Endothelial cell (in vitro differentiated cells): ENCODE results near the gene TBC1D22A. TPM values are rescaled to one million over a fixed set of nuclear protein-coding genes. Genes with fewer than 3 reads are reported as not detected.

Experiments used
- DNase-seq: peaks from one replicate; pipeline ENCODE4 v3.0.0; 2021; ENCODE audit warnings: low spot score
- H3K27ac Mint-ChIP-seq: one replicate; pipeline ENCODE4 v1.8.0; 2021; ENCODE audit warnings: mixed read lengths, inconsistent platforms; ENCODE audit not compliant: unreplicated experiment
- H3K27me3 Mint-ChIP-seq: one replicate; pipeline ENCODE4 v1.8.0; 2021; ENCODE audit warnings: mild to moderate bottlenecking, moderate library complexity, mixed read lengths, inconsistent platforms; ENCODE audit not compliant: unreplicated experiment
- H3K36me3 Mint-ChIP-seq: one replicate; pipeline ENCODE4 v1.8.0; 2021; ENCODE audit warnings: mild to moderate bottlenecking, low read depth, mixed read lengths, inconsistent platforms; ENCODE audit not compliant: unreplicated experiment
- H3K4me1 Mint-ChIP-seq: one replicate; pipeline ENCODE4 v1.8.0; 2021; ENCODE audit warnings: mild to moderate bottlenecking, mixed read lengths, inconsistent platforms; ENCODE audit not compliant: unreplicated experiment
- H3K4me3 Mint-ChIP-seq: one replicate; pipeline ENCODE4 v1.8.0; 2021; ENCODE audit warnings: mild to moderate bottlenecking, mixed read lengths, inconsistent platforms; ENCODE audit not compliant: unreplicated experiment
- H3K9me3 Mint-ChIP-seq: one replicate; pipeline ENCODE4 v1.8.0; 2021; ENCODE audit warnings: mixed read lengths, inconsistent platforms; ENCODE audit not compliant: unreplicated experiment
- total RNA-seq: library from RNA; stranded (reverse); fragmentation: NEBNext Ultra II Directional; extraction: Animal tissue kit (Norgen Biotek cat#: 25700); gene quantifications from one replicate; pipeline ENCODE4 v1.2.1, GENCODE V29; 2021; ENCODE audit not compliant: unreplicated experiment
- TF ChIP-seq, protein P1 (sequence below): fragments of 200-600 bp; sonication (generic); IDR thresholded peaks from one replicate; pipeline ENCODE4 v1.5.0; 2021; ENCODE audit warnings: antibody characterized with exemption; ENCODE audit not compliant: unreplicated experiment

TBC1D22A gene
- total RNA-seq, 1 donor from 2014 or later: 25.3 TPM

DNA sequence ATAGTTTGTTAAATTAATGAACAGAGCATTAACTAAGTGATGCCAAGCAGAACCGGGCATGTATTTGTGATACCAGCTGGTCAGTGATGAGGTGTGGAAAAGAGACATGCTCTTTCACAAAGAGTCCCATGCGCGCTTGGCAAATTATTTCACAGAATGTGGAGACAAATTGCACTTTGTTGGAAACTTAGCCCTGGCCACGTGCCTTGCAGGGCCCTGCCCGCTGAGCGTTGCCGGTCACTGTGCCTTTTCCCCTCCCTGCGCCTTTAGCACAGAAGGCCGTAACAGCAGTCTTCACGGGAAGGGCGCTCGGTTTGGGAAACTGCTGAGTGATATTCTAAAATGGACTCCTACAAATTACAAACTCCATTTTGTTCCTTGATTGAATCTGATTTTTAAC, 235.9 kb downstream of the TBC1D22A start:
- no peak overlapping the region for H3K4me3 Mint-ChIP-seq
- no peaks in the 10 kb centered on the region for H3K36me3 Mint-ChIP-seq
- peaks cover 4% of the 10 kb centered on the region for H3K27me3 Mint-ChIP-seq
- H3K9me3 Mint-ChIP-seq: no peaks in the 10 kb centered on the region
- TF ChIP-seq, protein P1, sequence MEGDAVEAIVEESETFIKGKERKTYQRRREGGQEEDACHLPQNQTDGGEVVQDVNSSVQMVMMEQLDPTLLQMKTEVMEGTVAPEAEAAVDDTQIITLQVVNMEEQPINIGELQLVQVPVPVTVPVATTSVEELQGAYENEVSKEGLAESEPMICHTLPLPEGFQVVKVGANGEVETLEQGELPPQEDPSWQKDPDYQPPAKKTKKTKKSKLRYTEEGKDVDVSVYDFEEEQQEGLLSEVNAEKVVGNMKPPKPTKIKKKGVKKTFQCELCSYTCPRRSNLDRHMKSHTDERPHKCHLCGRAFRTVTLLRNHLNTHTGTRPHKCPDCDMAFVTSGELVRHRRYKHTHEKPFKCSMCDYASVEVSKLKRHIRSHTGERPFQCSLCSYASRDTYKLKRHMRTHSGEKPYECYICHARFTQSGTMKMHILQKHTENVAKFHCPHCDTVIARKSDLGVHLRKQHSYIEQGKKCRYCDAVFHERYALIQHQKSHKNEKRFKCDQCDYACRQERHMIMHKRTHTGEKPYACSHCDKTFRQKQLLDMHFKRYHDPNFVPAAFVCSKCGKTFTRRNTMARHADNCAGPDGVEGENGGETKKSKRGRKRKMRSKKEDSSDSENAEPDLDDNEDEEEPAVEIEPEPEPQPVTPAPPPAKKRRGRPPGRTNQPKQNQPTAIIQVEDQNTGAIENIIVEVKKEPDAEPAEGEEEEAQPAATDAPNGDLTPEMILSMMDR: no peak
- no peak overlapping the region for H3K27ac Mint-ChIP-seq
- DNase-seq: no peak
- peaks cover 4% of the 10 kb centered on the region for H3K4me1 Mint-ChIP-seq

DNA sequence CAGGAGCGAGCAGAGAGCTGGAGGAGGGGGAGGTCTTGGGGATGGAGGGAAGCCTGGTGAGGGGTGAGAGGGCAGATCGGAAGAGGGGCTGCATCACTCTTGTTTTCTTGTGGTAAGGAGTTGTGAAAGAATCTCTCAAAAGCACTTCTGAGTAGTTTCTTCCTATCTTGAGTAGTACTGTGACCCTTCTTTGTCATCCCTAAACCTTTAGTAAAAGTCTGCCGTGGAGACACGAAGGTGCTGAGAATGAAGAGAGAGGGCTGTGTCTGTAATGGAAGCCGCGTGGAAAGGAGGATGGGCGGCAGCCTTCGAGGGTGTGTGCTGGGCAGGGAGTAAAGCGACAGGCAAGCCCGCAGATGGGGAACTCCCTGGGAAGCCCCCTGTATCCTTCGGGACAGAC, 237.8 kb downstream of the TBC1D22A start:
- Mint-ChIP-seq H3K27me3 (peaks cover 4% of the 10 kb centered on the region), H3K4me3 (no peak overlapping the region), H3K27ac (no peak overlapping the region), H3K4me1 (peaks cover 4% of the 10 kb centered on the region), H3K9me3 (no peaks in the 10 kb centered on the region), H3K36me3 (no peaks in the 10 kb centered on the region)
- DNase-seq: no peak
- TF ChIP-seq, protein P1: no peak

DNA sequence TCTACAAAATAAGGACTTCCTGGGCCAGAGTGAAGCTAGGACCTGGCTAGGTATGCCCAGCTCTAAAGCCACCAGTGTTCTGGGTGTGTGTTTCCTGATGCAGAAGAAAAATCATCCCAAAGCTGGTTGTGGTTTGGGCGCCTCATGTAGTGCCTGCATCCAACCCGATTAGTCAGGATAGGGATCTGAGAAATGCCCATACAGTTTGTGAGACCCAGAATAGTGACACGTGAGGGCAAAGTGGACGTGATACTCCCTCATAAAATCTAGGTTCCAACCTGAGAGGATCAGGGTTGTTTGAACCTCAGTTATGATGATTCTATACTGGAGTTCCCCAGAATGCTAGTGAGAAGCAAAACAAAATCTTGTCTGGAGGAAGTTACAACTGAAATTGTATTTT, 238.4 kb downstream of the TBC1D22A start:
- H3K27ac Mint-ChIP-seq: no peak overlapping the region
- H3K9me3 Mint-ChIP-seq: no peaks in the 10 kb centered on the region
- no peaks in the 10 kb centered on the region for H3K36me3 Mint-ChIP-seq
- DNase-seq: no peak
- H3K4me3 Mint-ChIP-seq: no peak overlapping the region
- H3K4me1 Mint-ChIP-seq: peaks cover 4% of the 10 kb centered on the region
- peaks cover 2% of the 10 kb centered on the region for H3K27me3 Mint-ChIP-seq
- TF ChIP-seq, protein P1: no peak

DNA sequence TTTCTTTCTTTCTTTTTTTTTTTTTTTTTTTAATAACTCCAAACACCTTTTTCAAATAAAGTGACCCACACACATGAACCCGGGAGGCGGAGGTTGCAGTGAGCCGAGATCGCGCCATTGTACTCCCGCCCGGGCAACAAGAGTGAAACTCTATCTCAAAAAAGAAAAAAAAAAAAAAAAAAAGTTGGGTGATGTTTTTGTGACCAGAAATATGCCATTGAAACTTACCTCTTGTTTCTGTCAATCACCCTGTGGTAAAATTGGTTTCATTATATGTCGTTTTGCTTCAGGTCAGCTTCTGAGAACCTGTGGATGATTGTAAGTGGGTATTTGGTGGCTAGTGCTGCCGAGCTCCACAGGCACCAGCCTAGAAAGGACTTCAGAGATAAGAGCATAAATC, 238.8 kb downstream of the TBC1D22A start:
- H3K27ac Mint-ChIP-seq: no peak overlapping the region
- TF ChIP-seq, protein P1: no peak
- no peak overlapping the region for H3K4me3 Mint-ChIP-seq
- no peak for DNase-seq
- no peaks in the 10 kb centered on the region for H3K36me3 Mint-ChIP-seq
- peaks cover 3% of the 10 kb centered on the region for H3K4me1 Mint-ChIP-seq
- no peaks in the 10 kb centered on the region for H3K9me3 Mint-ChIP-seq
- H3K27me3 Mint-ChIP-seq: peaks cover 2% of the 10 kb centered on the region

DNA sequence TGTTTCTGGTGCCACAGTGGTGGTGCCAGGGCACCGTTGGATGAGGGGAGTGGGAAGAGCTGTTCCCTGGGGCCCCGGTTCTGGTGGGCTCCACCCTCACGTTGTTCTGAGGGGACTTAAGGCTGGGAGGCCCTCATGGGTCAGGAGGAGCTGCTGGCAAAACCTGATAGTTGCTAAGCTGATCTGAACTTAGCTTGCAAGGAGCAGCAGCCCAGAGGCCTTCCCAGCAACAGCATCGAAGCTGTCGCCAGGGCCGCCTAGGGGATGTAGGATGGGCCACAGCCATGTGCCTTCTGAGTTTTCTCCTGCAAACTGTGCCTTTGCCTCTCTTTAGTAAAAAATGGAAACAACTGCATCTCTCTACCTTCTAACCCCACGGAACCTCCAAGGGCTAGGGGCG, 240.2 kb downstream of the TBC1D22A start:
- Mint-ChIP-seq H3K4me3 (no peak overlapping the region), H3K36me3 (peaks cover 3% of the 10 kb centered on the region), H3K27me3 (peaks cover 2% of the 10 kb centered on the region), H3K27ac (no peak overlapping the region), H3K4me1 (no peaks in the 10 kb centered on the region), H3K9me3 (no peaks in the 10 kb centered on the region)
- TF ChIP-seq, protein P1: no peak
- DNase-seq: no peak
